ENCODE results near the gene PI4KA. TPM values are rescaled to one million over a fixed set of nuclear protein-coding genes. Genes with fewer than 3 reads are reported as not detected.

Gene PI4KA
- total RNA-seq, 3 donors from 2014 or later (not counting 1 experiment from before 2014, with no cell fraction given) = 208 to 233 (median 215) TPM

- Histone ChIP-seq H3K36me3 (ENCODE audit: control insufficient read depth, insufficient read depth, low read length) (peaks cover 65% of the 10 kb centered on the region), H3K4me3 (ENCODE audit: low read length) (no peak overlapping the region), H3K27ac (ENCODE audit: low read length) (no peak overlapping the region), H3K27me3 (ENCODE audit: control insufficient read depth, insufficient read depth, low read length) (no peaks in the 10 kb centered on the region), H3K4me1 (ENCODE audit: control insufficient read depth, insufficient read depth, low read length) (peaks cover 25% of the 10 kb centered on the region), H3K9me3 (ENCODE audit: control insufficient read depth, insufficient read depth, low read length) (no peaks in the 10 kb centered on the region)
- no peaks in the 10 kb centered on the region for H3K36me3 Mint-ChIP-seq
- no peaks in the 10 kb centered on the region for H3K9me3 Mint-ChIP-seq
- peaks cover 0 to 15% of the 10 kb centered on the region in 2 donors for H3K4me1 Mint-ChIP-seq
- H3K27me3 Mint-ChIP-seq (ENCODE audit: low read depth in 2 of 2) = no peaks in the 10 kb centered on the region
- WGBS (ENCODE audit: insufficient coverage) = 62% methylated on average over 8 of the region's 9 CpGs
- no peak for TF ChIP-seq CTCF (IDR thresholded peaks at IDR 0.05)
- no peak for DNase-seq
- intact Hi-C loops (cut with micrococcal nuclease) = no loop called here
- ATAC-seq = no peak
- peak overlapping the region; percentile 51 to 72 for H3K27ac Mint-ChIP-seq
- H3K4me3 Mint-ChIP-seq = no peak overlapping the region
These were observed 109.7 kb downstream of the PI4KA start for GRCh38 chr22:20748731-20749428.

GRCh38 chr22:20748082-20748481 lies 110.5 kb downstream of the PI4KA start:
- Mint-ChIP-seq H3K27ac (peak overlapping the region in 1 of 2 donors; percentile 72), H3K9me3 (no peaks in the 10 kb centered on the region), H3K4me3 (no peak overlapping the region), H3K4me1 (peaks cover 0 to 15% of the 10 kb centered on the region in 2 donors), H3K27me3 (ENCODE audit: low read depth in 2 of 2) (no peaks in the 10 kb centered on the region), H3K36me3 (no peaks in the 10 kb centered on the region)
- intact Hi-C loops (cut with micrococcal nuclease) = no loop called here
- ATAC-seq (no peak), DNase-seq (no peak)
- no peak overlapping the region for H3K27ac ChIP-seq (ENCODE audit: low read length)
- no peak for TF ChIP-seq CTCF (IDR thresholded peaks at IDR 0.05)
- H3K4me1 ChIP-seq (ENCODE audit: control insufficient read depth, insufficient read depth, low read length) = peaks cover 25% of the 10 kb centered on the region
- H3K9me3 ChIP-seq (ENCODE audit: control insufficient read depth, insufficient read depth, low read length) = no peaks in the 10 kb centered on the region
- no peak overlapping the region for H3K4me3 ChIP-seq (ENCODE audit: low read length)
- no peaks in the 10 kb centered on the region for H3K27me3 ChIP-seq (ENCODE audit: control insufficient read depth, insufficient read depth, low read length)
- peaks cover 67% of the 10 kb centered on the region for H3K36me3 ChIP-seq (ENCODE audit: control insufficient read depth, insufficient read depth, low read length)
- 96% methylated on average over 7 of the region's 7 CpGs for WGBS (ENCODE audit: insufficient coverage)

- H3K27me3 Mint-ChIP-seq (ENCODE audit: low read depth in 2 of 2) = no peaks in the 10 kb centered on the region
- no peaks in the 10 kb centered on the region for H3K36me3 Mint-ChIP-seq
- peaks cover 64% of the 10 kb centered on the region for H3K36me3 ChIP-seq (ENCODE audit: control insufficient read depth, insufficient read depth, low read length)
- TF ChIP-seq CTCF (IDR thresholded peaks at IDR 0.05) = no peak
- H3K4me3 ChIP-seq (ENCODE audit: low read length) = no peak overlapping the region
- H3K27ac ChIP-seq (ENCODE audit: low read length) = no peak overlapping the region
- no peaks in the 10 kb centered on the region for H3K9me3 Mint-ChIP-seq
- no peak overlapping the region for H3K27ac Mint-ChIP-seq
- ATAC-seq = no peak
- no peaks in the 10 kb centered on the region for H3K9me3 ChIP-seq (ENCODE audit: control insufficient read depth, insufficient read depth, low read length)
- intact Hi-C loops (cut with micrococcal nuclease) = no loop called here
- no peak for DNase-seq
- no peak overlapping the region for H3K4me3 Mint-ChIP-seq
- peaks cover 25% of the 10 kb centered on the region for H3K4me1 ChIP-seq (ENCODE audit: control insufficient read depth, insufficient read depth, low read length)
- H3K27me3 ChIP-seq (ENCODE audit: control insufficient read depth, insufficient read depth, low read length) = no peaks in the 10 kb centered on the region
- H3K4me1 Mint-ChIP-seq = peaks cover 0 to 15% of the 10 kb centered on the region in 2 donors
- WGBS (ENCODE audit: insufficient coverage) = 85% methylated on average over 10 of the region's 10 CpGs
These were observed 111.4 kb downstream of the PI4KA start for GRCh38 chr22:20747223-20747622.

Measured in natural killer cell (primary cell).